Epithelial cell of alveolus of lung (primary cell): Measurements from ENCODE around the gene MCOLN1. TPM values are rescaled to one million over a fixed set of nuclear protein-coding genes. Genes with fewer than 3 reads are reported as not detected.

Source experiments
- total RNA-seq: library from RNA; depleted of rRNA; stranded (reverse); fragments of >200 nt; gene quantifications from 2 replicates; pipeline ENCODE4 v1.2.1, GENCODE V29; 2015

MCOLN1 gene
- 3.5 and 10.4 TPM in 2 replicates for total RNA-seq

GRCh38 chr19:7522072-7522922 is at the start of gene MCOLN1:
Gene MCOLN1 (plus strand): TSS chr19:7522624. CDS start chr19:7522751, 127 bp downstream.

GRCh38 chr19:7488736-7489353 is 33.6 kb upstream of the MCOLN1 start, which contains the start of gene PEX11G:
Gene PEX11G (minus strand): TSS chr19:7489035. CDS start chr19:7489010, 25 bp downstream.

GRCh38 chr19:7515645-7516151 is 6.7 kb upstream of the MCOLN1 start, which contains the start of gene ZNF358:
Gene ZNF358 (plus strand): TSS chr19:7516103. CDS start chr19:7519243, 3,140 bp downstream.

GRCh38 chr19:7535047-7535997 is 12.9 kb downstream of the MCOLN1 start, which contains the start of gene PNPLA6:
Gene PNPLA6 (plus strand): TSS chr19:7535717. CDS start chr19:7535789, 72 bp downstream.

Other genes starting within 250 kb of the MCOLN1 start
- gene INSR, start 228.2 kb upstream of the MCOLN1 start, total RNA-seq: 6.3 and 14.9 TPM in 2 replicates
- gene ARHGEF18, start 173.7 kb upstream of the MCOLN1 start, total RNA-seq: 27.9 and 41.5 TPM in 2 replicates
- 4.2 and 5.2 TPM in 2 replicates for gene PEX11G, start 33.6 kb upstream of the MCOLN1 start, total RNA-seq
- gene ZNF358, start 6.5 kb upstream of the MCOLN1 start, total RNA-seq: 48.0 and 122 TPM in 2 replicates
- gene PNPLA6, start 13.1 kb downstream of the MCOLN1 start, total RNA-seq: 114 and 136 TPM in 2 replicates
- gene CAMSAP3, start 73.2 kb downstream of the MCOLN1 start, total RNA-seq: 0.65 TPM in 1 of 2 replicates, not detected in the other
- 42.0 and 69.7 TPM in 2 replicates for gene XAB2, start 106.9 kb downstream of the MCOLN1 start, total RNA-seq
- gene PET100, start 107.2 kb downstream of the MCOLN1 start, total RNA-seq: 17.3 and 18.4 TPM in 2 replicates
- not detected in 2 replicates for gene PCP2, start 111.1 kb downstream of the MCOLN1 start, total RNA-seq
- gene STXBP2, start 114.5 kb downstream of the MCOLN1 start, total RNA-seq: 12.3 and 28.7 TPM in 2 replicates
- not detected in 2 replicates for gene RETN, start 146.4 kb downstream of the MCOLN1 start, total RNA-seq
- not detected in 2 replicates for gene MCEMP1, start 154.5 kb downstream of the MCOLN1 start, total RNA-seq
- gene TRAPPC5, start 158.2 kb downstream of the MCOLN1 start, total RNA-seq: 112 and 152 TPM in 2 replicates
- not detected in 2 replicates for gene FCER2, start 179.5 kb downstream of the MCOLN1 start, total RNA-seq
- gene CLEC4G, start 209.5 kb downstream of the MCOLN1 start, total RNA-seq: not detected in 2 replicates
- not detected in 2 replicates for gene CD209, start 224.9 kb downstream of the MCOLN1 start, total RNA-seq
- not detected in 2 replicates for gene CLEC4M, start 240.6 kb downstream of the MCOLN1 start, total RNA-seq